ENCODE results near the gene DHRS4. TPM values are rescaled to one million over a fixed set of nuclear protein-coding genes. Genes with fewer than 3 reads are reported as not detected.
"Not testable (repeated sequence)": the region's sequence is repeated elsewhere in the genome, so short reads cannot be mapped to it uniquely, and the experiment has no call there.

DHRS4 gene
- total RNA-seq, 1 donor from 2014 or later: 25.8 TPM

DNA sequence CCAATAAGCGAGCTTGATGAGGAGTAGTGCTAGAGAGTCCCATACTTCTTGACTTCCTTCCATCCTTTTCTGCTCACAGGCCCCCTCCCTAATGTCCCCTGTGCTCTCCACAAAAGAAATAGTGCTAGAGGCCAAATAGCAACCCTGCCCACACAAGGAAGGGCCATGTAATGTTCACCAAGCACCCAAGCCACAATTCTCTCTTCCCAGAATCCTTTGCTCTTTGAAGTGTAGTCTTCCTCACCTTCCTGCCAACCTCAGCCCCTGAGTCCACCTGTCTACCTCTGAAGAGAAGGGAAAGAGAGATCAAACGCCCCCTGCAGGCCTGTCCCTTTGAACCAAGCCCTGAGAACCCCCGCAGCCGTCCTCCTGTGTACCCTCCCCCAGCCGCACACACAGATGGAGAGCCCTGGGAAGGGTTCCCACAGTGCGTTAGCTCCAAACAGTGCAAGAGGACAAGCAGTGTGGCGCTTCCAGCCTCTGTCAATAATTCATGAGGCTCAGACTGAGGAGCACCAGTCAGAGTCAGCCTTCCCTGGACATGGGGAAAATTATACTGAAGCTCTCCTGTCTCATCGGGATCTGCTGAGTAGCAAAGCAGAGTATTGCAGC lies 1.9 kb upstream of the DHRS4 start:
- peaks cover 10% of the 10 kb centered on the region for H3K4me1 ChIP-seq
- no peaks in the 10 kb centered on the region for H3K9me3 ChIP-seq
- no peak overlapping the region for H3K4me3 ChIP-seq
- no peak overlapping the region for H3K27ac ChIP-seq
- H3K27me3 ChIP-seq: no peaks in the 10 kb centered on the region
- H3K36me3 ChIP-seq: no peaks in the 10 kb centered on the region
- DNase-seq: no peak
- intact Hi-C loops (cut with DNase I): no loop called here
- ATAC-seq: no peak
- TF ChIP-seq, protein P1, sequence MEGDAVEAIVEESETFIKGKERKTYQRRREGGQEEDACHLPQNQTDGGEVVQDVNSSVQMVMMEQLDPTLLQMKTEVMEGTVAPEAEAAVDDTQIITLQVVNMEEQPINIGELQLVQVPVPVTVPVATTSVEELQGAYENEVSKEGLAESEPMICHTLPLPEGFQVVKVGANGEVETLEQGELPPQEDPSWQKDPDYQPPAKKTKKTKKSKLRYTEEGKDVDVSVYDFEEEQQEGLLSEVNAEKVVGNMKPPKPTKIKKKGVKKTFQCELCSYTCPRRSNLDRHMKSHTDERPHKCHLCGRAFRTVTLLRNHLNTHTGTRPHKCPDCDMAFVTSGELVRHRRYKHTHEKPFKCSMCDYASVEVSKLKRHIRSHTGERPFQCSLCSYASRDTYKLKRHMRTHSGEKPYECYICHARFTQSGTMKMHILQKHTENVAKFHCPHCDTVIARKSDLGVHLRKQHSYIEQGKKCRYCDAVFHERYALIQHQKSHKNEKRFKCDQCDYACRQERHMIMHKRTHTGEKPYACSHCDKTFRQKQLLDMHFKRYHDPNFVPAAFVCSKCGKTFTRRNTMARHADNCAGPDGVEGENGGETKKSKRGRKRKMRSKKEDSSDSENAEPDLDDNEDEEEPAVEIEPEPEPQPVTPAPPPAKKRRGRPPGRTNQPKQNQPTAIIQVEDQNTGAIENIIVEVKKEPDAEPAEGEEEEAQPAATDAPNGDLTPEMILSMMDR (IDR thresholded peaks at IDR 0.05): no peak

DNA sequence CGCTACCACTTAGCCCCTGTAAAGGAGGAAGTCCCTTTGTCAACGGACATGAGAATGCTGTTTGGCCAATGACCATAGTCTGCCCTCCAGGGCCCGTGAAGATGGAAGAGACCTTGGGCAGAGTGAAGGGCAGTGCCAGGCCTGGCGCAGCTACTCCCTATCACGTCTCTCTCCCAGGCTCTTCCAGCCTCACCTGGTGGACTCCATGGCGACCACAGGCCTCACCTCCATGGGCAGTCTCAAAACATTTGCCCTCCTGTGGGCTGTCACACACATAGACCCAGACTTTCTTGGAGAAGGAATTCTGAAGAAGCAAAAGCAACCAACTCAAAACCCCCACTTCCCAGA lies 480 bp upstream of the DHRS4 start:
- H3K36me3 ChIP-seq; H3K9me3 ChIP-seq; H3K27me3 ChIP-seq; intact Hi-C loops (cut with DNase I); DNase-seq: not testable (repeated sequence)
- Histone ChIP-seq H3K4me1 (peaks cover 10% of the 10 kb centered on the region), H3K4me3 (peak overlapping the region; percentile 91), H3K27ac (peak overlapping the region; percentile 84)
- ATAC-seq: peak; percentile 8

DNA sequence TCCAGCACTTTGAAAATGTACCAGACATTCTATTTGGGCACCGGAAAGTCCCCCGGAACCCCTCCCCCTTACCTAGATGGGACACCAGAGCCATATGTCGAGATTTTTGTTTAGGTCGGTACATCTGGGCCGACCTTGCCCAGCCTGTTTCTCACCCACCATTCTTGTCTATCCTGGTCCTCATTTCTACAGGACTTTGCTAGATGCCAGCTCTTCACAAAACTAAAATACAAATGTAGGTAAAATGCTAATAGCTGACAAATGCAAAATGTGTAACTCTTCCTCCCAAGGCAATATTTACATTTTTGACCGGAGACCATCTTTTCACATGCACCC lies 677 bp downstream of the DHRS4 start:
- Histone ChIP-seq H3K4me3 (peak overlapping the region; percentile 91), H3K27ac (peak overlapping the region; percentile 84), H3K4me1 (peaks cover 10% of the 10 kb centered on the region)
- ATAC-seq; H3K9me3 ChIP-seq; intact Hi-C loops (cut with DNase I); H3K36me3 ChIP-seq; DNase-seq; H3K27me3 ChIP-seq: not testable (repeated sequence)

DNA sequence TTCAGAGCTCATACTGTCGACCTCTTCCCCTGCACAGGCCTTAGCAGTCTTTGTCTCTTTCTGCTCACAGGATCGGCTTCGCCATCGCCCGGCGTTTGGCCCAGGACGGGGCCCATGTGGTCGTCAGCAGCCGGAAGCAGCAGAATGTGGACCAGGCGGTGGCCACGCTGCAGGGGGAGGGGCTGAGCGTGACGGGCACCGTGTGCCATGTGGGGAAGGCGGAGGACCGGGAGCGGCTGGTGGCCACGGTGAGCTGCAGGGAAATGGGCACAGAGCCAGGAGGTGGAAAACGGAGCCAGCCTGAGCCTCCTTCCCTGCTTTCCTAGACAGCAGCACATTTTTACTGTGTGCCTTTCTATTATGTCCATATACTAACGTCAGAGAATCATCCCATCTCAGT lies 1.4 kb downstream of the DHRS4 start:
- DNase-seq; H3K9me3 ChIP-seq; H3K36me3 ChIP-seq; H3K4me3 ChIP-seq; intact Hi-C loops (cut with DNase I); H3K27me3 ChIP-seq; ATAC-seq; H3K27ac ChIP-seq: not testable (repeated sequence)
- H3K4me1 ChIP-seq: peaks cover 10% of the 10 kb centered on the region

DNA sequence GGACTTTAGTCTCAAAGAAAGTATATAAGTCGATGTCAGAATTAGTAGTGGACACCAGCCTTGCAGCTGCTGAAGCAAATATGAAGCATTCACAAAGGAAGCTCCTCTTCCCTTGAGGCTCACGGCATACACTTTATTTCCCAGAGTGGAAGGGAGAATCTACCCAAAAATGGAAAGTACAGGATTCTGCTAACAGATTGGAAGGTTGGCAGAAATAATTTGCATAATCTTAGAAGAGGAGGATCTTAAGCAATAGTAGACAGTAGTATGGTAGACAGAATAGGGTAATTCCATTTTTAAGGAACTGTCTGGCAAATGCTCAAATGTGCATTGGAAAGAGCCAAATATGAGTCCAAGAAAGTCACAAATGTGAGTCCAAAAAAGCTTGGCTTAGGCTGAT lies 2.2 kb downstream of the DHRS4 start:
- ATAC-seq; H3K9me3 ChIP-seq; intact Hi-C loops (cut with DNase I); H3K27ac ChIP-seq; H3K36me3 ChIP-seq; H3K4me3 ChIP-seq; DNase-seq; H3K27me3 ChIP-seq: not testable (repeated sequence)
- H3K4me1 ChIP-seq: peaks cover 10% of the 10 kb centered on the region

DNA sequence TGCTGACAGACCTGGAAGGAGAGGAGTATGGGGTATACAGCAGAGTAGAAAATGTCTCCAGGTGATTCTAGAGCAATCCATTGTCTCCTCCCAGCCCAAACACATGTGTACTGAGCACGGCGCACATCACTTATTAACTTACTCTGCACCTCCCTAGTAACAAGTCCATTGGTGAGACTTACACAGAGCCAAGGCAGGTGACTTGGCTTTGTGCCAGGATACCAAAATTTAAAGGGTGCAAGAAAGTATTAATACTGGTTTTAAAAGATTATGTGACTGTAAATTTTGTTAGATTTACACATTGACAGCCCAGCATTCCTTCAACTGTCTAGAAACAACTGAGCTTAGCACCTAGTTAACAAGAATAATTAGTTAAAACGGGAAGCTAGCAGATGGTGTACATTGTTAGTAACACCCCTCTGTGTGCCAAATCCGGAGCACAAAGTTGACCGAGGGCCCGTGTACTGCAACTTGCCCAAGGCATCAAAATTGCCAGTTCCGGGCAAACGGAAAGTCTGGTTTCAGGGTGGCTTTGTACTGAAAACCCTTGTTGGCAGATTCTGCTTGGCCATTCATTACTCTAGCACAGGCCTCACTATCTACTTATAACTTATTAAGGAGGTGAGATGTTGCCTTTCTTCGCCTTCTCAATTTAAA lies 4.5 kb downstream of the DHRS4 start:
- H3K9me3 ChIP-seq; H3K27ac ChIP-seq; H3K36me3 ChIP-seq; H3K27me3 ChIP-seq; intact Hi-C loops (cut with DNase I); H3K4me3 ChIP-seq; H3K4me1 ChIP-seq; ATAC-seq; DNase-seq: not testable (repeated sequence)

DNA sequence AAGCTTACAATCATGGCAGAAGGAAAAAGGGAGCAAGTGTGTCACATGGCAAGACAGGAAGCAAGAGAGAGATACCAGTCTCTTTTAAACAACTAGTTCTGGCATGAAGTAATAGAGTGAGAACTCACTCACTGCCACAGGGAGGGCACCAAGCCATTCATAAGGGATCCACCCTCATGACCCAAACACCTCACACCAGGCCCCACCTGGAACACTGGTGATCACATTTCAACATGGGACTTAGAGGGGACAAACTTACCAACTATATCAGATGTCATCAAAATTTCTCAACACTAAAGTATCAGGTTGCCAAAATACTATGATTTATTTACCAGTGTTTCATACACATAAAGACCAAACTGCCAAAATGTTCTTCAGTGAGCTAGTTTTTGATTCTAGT lies 7.3 kb downstream of the DHRS4 start:
- intact Hi-C loops (cut with DNase I); H3K27ac ChIP-seq; DNase-seq; ATAC-seq; H3K9me3 ChIP-seq; H3K4me1 ChIP-seq; H3K36me3 ChIP-seq; H3K27me3 ChIP-seq; H3K4me3 ChIP-seq: not testable (repeated sequence)

DNA sequence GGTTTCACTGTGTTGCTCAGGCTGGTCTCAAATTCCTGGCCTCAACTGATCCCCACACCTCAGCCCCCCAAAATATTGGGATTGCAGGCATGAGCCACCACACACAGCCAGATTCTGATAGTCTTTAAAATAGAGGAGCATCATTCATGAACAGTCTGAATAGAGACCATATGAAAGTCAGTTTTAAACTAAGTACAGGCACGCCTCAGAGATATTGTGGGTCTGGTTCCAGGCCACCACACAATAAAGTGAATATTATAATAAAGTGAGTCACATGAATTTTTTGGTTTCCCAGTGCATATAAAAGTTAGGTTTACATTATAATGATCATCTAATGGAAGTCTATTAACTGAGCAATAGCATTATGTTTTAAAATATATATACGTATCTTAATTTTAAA lies 8.1 kb downstream of the DHRS4 start:
- DNase-seq; intact Hi-C loops (cut with DNase I); H3K36me3 ChIP-seq; H3K9me3 ChIP-seq; H3K4me3 ChIP-seq; H3K27me3 ChIP-seq; H3K4me1 ChIP-seq; ATAC-seq; H3K27ac ChIP-seq: not testable (repeated sequence)

DNA sequence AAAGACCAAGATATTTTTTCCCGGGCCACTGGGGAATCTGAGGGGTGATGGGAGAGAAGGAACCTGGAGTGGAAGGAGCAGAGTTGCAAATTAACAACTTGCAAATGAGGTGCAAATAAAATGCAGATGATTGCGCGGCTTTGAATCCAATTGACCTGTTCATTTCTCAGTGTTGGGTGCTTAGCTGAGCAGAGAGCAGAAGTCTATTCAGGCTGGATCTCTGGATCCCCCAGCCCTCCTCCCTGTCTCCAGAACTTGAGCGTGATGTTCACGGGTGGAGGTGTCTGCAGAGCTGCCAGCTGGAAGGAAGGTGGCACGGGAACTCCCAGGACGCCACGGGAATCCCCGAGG lies 15.5 kb downstream of the DHRS4 start:
- H3K9me3 ChIP-seq; DNase-seq; H3K27me3 ChIP-seq; H3K27ac ChIP-seq; H3K36me3 ChIP-seq; H3K4me1 ChIP-seq; intact Hi-C loops (cut with DNase I); ATAC-seq: not testable (repeated sequence)
- H3K4me3 ChIP-seq: peak overlapping the region; percentile 36

DNA sequence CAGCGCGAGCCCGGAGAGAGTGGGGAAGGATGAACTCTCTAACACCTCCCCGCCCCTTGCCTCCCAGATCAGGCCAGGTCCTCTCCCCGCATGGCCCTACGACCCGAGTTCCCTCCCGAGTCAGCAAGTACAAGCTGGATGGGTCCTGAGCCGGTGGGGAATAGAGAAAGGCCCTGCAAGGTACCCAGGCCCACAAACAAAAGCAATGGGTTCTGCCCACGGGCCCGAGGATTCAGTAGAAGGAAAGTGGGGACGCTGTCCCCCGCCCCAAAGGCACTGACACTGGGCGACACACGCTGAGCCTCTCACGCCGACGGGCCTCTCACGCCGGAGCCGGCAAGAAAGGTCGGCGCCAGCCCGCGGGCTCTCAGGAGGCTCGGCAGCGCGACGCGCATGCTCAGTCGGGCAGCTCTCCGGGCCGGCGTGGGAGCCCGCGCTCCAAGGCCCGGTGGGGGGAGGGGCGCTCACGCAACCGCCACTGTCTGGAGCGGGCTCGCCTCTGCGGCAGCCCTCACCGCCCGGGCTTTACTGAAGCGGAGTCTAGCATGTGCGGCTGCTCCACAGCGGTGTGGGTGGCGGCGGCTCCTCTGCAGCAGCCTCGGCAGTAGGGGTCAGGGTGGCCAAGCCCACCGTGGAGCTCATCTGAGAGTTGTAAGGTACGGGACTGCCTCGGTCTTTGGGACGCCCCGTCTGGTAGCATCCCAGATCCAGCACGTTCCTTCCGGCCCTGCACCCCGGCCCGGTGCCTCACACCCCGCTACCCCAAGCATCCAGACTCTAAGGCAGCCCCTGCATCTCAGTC lies 16.1 kb downstream of the DHRS4 start:
- not testable (repeated sequence) for H3K27me3 ChIP-seq, H3K9me3 ChIP-seq, H3K36me3 ChIP-seq, H3K27ac ChIP-seq, H3K4me1 ChIP-seq
- intact Hi-C loops (cut with DNase I): loop anchor here (5.0 kb wide), 1 partner anchor 48 kb away; no protein-coding TSS in a partner anchor
- ATAC-seq (peak; percentile 89), DNase-seq (peak; percentile 76)
- peak overlapping the region; percentile 36 for H3K4me3 ChIP-seq

DNA sequence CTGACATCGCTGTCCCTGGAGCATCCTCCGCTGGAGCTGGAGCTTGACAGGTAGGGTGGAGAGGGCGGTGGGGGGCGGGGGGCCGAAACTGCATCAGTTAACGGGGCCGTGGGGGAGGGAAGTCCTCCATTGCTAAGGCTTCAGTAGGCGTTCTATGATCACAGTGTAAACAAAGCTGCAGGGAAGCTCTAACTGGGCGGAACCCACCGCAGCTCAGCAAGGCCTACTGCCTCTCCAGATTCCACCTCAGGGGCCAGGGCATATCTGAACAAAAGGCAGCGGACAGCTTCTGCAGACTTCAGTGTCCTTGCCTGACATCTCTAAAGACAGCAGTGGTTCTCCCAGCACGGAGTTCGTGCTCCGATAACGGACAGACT lies 16.7 kb downstream of the DHRS4 start:
- not testable (repeated sequence) for H3K4me1 ChIP-seq, H3K27me3 ChIP-seq, H3K36me3 ChIP-seq, H3K9me3 ChIP-seq, H3K27ac ChIP-seq, DNase-seq
- intact Hi-C loops (cut with DNase I): loop anchor here (5.0 kb wide), 1 partner anchor 47 kb away; no protein-coding TSS in a partner anchor
- peak; percentile 3 for ATAC-seq
- peak overlapping the region; percentile 36 for H3K4me3 ChIP-seq

DNA sequence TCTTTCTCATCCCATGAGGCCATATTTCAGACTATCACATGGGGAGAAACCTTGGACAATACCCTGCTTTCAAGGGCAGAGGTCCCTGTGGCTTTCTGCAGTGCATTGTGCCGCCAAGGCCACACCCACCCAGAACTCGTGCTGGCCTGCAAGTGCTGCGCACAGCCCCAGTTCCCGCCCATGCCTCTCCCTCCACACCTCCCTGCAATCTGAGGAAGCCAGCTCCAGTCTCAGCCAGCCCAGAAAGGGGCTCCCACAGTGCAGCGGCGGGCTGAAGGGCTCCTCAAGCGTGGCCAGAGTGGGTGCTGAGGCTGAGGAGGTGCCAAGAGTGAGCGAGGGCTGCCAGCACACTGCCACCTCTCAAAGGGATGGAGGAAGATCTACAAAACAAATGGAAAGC lies 19.6 kb downstream of the DHRS4 start:
- not testable (repeated sequence) for H3K27ac ChIP-seq, H3K27me3 ChIP-seq, H3K4me1 ChIP-seq, H3K4me3 ChIP-seq, H3K9me3 ChIP-seq, H3K36me3 ChIP-seq
- peak; percentile 78 for ATAC-seq
- DNase-seq: peak; percentile 83
- intact Hi-C loops (cut with DNase I): loop anchor here (5.0 kb wide), 1 partner anchor 44 kb away; no protein-coding TSS in a partner anchor

DNA sequence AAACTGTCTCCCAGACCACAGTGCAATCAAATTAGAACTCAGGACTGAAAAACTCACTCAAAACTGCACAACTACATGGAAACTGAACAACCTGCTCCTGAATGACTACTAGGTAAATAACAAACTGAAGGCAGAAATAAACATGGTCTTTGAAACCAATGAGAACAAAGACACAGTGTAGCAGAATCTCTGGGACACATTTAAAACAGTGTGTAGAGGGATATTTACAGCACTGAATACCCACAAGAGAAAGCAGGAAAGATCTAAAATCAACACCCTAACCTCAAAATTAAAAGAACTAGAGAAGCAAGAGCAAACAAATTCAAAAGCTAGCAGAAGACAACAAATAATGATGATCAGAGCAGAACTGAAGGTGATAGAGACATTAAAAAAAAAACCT lies 20.5 kb downstream of the DHRS4 start:
- H3K36me3 ChIP-seq, H3K4me1 ChIP-seq, H3K9me3 ChIP-seq, DNase-seq, H3K27me3 ChIP-seq, H3K27ac ChIP-seq, ATAC-seq, H3K4me3 ChIP-seq: not testable (repeated sequence)
- intact Hi-C loops (cut with DNase I): loop anchor here (5.0 kb wide), 1 partner anchor 43 kb away; no protein-coding TSS in a partner anchor

Data from upper lobe of right lung (tissue), 1 donor.